ENCODE results near the gene SFT2D2. TPM values are rescaled to one million over a fixed set of nuclear protein-coding genes. Genes with fewer than 3 reads are reported as not detected.

The SFT2D2 gene
- total RNA-seq, 1 donor from 2014 or later = 52.9 TPM

- DNase-seq (ENCODE audit: low read depth, low spot score) = no peak
- Mint-ChIP-seq H3K4me3 (no peak overlapping the region), H3K27ac (ENCODE audit: unreplicated experiment) (no peak overlapping the region), H3K36me3 (ENCODE audit: low read depth) (peaks cover 17% of the 10 kb centered on the region), H3K27me3 (ENCODE audit: low read depth) (no peaks in the 10 kb centered on the region), H3K9me3 (peaks cover 5% of the 10 kb centered on the region), H3K4me1 (no peaks in the 10 kb centered on the region)
- TF ChIP-seq CTCF (conservative IDR thresholded peaks at IDR 0.05) = no peak
Measured at GRCh38 chr1:168266644-168267186, 40.9 kb downstream of the SFT2D2 start.

GRCh38 chr1:168271636-168272035 is 45.8 kb downstream of the SFT2D2 start:
- Mint-ChIP-seq H3K27ac (ENCODE audit: unreplicated experiment) (no peak overlapping the region), H3K9me3 (peaks cover 2% of the 10 kb centered on the region), H3K36me3 (ENCODE audit: low read depth) (peaks cover 9% of the 10 kb centered on the region), H3K4me3 (no peak overlapping the region), H3K4me1 (no peaks in the 10 kb centered on the region), H3K27me3 (ENCODE audit: low read depth) (no peaks in the 10 kb centered on the region)
- no peak for DNase-seq (ENCODE audit: low read depth, low spot score)
- no peak for TF ChIP-seq CTCF (conservative IDR thresholded peaks at IDR 0.05)

- H3K4me1 Mint-ChIP-seq = no peaks in the 10 kb centered on the region
- peaks cover 6% of the 10 kb centered on the region for H3K9me3 Mint-ChIP-seq
- DNase-seq (ENCODE audit: low read depth, low spot score) = no peak
- no peaks in the 10 kb centered on the region for H3K27me3 Mint-ChIP-seq (ENCODE audit: low read depth)
- H3K27ac Mint-ChIP-seq (ENCODE audit: unreplicated experiment) = peak overlapping the region; percentile 39
- H3K36me3 Mint-ChIP-seq (ENCODE audit: low read depth) = peaks cover 9% of the 10 kb centered on the region
- no peak for TF ChIP-seq CTCF (conservative IDR thresholded peaks at IDR 0.05)
- H3K4me3 Mint-ChIP-seq = no peak overlapping the region
Measured at GRCh38 chr1:168273575-168273974, 47.8 kb downstream of the SFT2D2 start.

GRCh38 chr1:168279253-168279652 is 53.4 kb downstream of the SFT2D2 start:
- Mint-ChIP-seq H3K9me3 (peaks cover 6% of the 10 kb centered on the region), H3K27ac (ENCODE audit: unreplicated experiment) (no peak overlapping the region), H3K36me3 (ENCODE audit: low read depth) (no peaks in the 10 kb centered on the region), H3K27me3 (ENCODE audit: low read depth) (no peaks in the 10 kb centered on the region), H3K4me1 (no peaks in the 10 kb centered on the region), H3K4me3 (no peak overlapping the region)
- DNase-seq (ENCODE audit: low read depth, low spot score) = no peak
- TF ChIP-seq CTCF (conservative IDR thresholded peaks at IDR 0.05) = no peak

- TF ChIP-seq CTCF (conservative IDR thresholded peaks at IDR 0.05) = no peak
- DNase-seq (ENCODE audit: low read depth, low spot score) = no peak
- peaks cover 6% of the 10 kb centered on the region for H3K9me3 Mint-ChIP-seq
- no peak within 1 kb of the TSS for H3K4me3 Mint-ChIP-seq
- no peak within 1 kb of the TSS for H3K27ac Mint-ChIP-seq (ENCODE audit: unreplicated experiment)
- H3K4me1 Mint-ChIP-seq = no peaks in the 10 kb centered on the region
- H3K27me3 Mint-ChIP-seq (ENCODE audit: low read depth) = no peaks in the 10 kb centered on the region
- no peaks in the 10 kb centered on the region for H3K36me3 Mint-ChIP-seq (ENCODE audit: low read depth)
Measured at GRCh38 chr1:168280296-168280927, 54.6 kb downstream of the SFT2D2 start, which contains the start of gene TBX19. TBX19 (plus strand) TSS chr1:168280877; CDS start chr1:168281091, 214 bp downstream.
